Right ventricle myocardium superior (tissue), 1 donor: ENCODE measurements around the gene SNX1. TPM values are rescaled to one million over a fixed set of nuclear protein-coding genes. Genes with fewer than 3 reads are reported as not detected.

Source experiments
- ATAC-seq: fragments of 200-7000 bp; cut with Tn5 transposase; one replicate; pipeline ENCODE4 v1.9.1; 2020; ENCODE audit warnings: mild to moderate bottlenecking; ENCODE audit not compliant: poor library complexity
- DNase-seq: peaks from one replicate; pipeline ENCODE4 v3.0.0-alpha.2; 2020
- intact Hi-C: fragments of 100-400 bp; cut with DNase I; formaldehyde crosslinking; loops from one replicate; pipeline ENCODE4 v1.11.2; 2022
- total RNA-seq: library from RNA; stranded (reverse); fragmentation: NEBNext Ultra II Directional; extraction: Animal tissue kit (Norgen Biotek cat#: 25700); gene quantifications from one replicate; pipeline ENCODE4 v1.2.1, GENCODE V29; 2021
- donor health status: DM: no; HTN: yes; CAD: no; lungs with severe emphysema.

Gene SNX1
- total RNA-seq, 1 donor from 2014 or later: 86.3 TPM

GRCh38 chr15:64187396-64188191 is 91.8 kb downstream of the SNX1 start:
- intact Hi-C loops: no loop called here
- DNase-seq: no peak

More at GRCh38 chr15:64187396-64188191, 91.8 kb downstream of the SNX1 start:
- no peak for ATAC-seq

Other genes starting within 250 kb of the SNX1 start
- gene DAPK2, start 49.5 kb upstream of the SNX1 start, total RNA-seq: 48.2 TPM
- gene CIAO2A, start 2.1 kb upstream of the SNX1 start, total RNA-seq: 57.9 TPM
- 4.2 TPM for gene SNX22, start 55.7 kb downstream of the SNX1 start, total RNA-seq
- gene PPIB, start 67.0 kb downstream of the SNX1 start, total RNA-seq: 94.9 TPM